Measurements from ENCODE around the gene NME7.
"Not testable (repeated sequence)": the region's sequence is repeated elsewhere in the genome, so short reads cannot be mapped to it uniquely, and the experiment has no call there.

The NME7 gene

DNA sequence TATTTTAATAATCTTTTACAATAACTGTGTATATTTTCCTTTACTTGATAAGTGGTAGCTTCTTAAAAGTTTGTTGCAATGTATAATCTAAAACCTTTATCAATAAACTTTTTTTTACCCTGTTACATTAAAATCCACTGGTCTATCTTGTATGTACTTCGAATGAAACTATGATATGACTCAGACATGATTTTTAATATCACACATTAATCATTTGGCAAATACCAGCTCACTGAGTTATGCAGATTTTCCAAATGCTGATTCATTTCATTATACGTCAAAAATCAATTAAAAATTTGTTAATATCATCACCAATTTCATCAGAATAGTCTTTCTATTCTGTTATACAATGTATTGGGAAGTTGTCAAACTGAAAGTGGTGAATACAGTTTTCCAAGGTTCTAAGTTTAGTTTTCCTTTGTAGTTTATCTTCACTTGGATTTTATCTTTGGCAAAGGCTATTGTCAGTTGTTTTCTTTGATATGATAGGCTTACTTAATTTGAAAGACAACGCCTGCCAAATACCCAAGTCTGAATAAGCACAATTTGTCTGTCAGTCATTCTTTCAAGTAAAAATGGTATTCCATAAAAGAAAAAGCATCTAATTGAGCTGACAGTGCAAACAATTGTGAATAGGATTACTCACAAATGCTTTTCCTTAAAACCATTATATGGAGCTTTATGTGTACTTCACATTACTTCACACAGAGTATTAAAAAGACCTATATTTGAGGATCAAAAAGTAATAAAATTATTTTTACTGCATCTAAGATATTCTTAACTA is 127.0 kb downstream of the NME7 start:
- no peak for DNase-seq (ENCODE audit: low read depth in 2 of 2, low spot score in 1 of 2)

DNA sequence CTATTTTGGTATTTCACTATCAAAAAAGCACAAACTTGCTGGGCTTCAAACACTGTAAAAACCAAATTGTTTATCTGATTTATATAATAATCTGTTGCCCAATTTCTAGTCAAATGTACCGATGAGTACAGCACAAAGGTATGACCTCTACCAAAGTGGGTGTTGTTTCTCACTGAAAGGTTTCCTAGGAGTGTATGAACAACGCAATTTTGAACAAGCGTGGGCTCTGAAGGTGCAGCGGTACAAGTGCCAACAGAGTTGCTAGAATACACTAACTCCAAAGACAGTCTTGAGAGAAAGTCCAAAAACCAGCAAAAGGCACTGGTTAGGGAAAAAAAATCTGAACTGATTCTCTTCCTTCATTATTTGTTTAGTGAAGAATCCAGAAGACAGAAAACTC is 130.7 kb downstream of the NME7 start:
- DNase-seq (ENCODE audit: low read depth in 2 of 2, low spot score in 1 of 2), result no peak

DNA sequence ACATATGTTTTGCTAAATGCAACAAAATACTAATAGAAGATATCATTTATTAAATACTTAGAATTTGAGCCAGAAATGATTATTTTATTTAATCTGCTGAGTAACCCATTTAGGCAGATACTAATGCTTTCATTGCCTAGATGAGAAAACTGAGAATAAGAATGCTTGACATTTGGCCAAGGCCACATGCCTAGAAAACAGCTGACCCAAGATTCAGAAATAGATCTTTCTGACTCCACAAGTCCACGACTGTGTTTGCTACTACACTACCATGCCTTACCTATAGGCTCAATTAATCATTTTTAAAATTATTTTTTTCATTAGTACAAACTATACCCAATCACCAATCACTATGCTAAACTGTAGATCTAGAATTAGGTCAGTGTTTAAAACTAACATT is 131.5 kb downstream of the NME7 start:
- no peak for DNase-seq (ENCODE audit: low read depth in 2 of 2, low spot score in 1 of 2)

DNA sequence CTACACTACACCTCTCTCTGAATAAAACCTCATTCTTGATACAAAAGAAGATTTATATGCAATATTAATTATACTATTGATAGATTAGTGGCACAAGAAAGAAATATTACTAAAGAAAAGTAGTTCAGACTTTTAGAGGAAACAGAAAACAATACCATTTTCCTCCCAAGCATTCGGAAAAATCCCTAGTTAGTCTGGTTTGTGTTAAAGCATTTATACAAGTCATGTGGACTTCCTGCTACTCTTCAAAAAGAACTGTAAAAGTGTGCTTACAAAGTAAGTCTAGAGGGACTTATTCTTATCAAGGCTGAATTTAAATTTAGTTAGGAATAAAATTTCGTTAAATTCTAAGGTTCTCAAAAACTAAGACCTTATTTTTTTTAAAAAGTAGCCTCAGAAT is 132.0 kb downstream of the NME7 start:
- no peak for DNase-seq (ENCODE audit: low read depth in 2 of 2, low spot score in 1 of 2)

DNA sequence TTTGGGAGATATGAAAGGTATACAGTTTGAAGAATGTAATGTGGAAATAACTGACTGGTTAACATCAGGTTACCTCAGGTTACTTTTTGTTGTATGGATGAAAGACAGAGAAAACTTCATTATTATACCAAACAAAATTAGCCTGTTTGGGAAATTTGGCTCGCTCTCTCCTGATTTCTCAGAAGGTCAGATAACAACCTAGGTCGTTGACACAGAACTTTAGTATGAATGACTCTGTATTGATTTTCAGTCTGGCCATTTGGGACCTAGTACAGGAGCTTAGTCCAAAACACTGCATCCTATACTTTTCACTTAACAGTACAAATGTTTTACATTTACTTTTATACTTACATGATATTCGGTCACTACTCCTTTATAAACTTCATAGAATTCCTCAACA is 132.8 kb downstream of the NME7 start:
- no peak for DNase-seq (ENCODE audit: low read depth in 2 of 2, low spot score in 1 of 2)

DNA sequence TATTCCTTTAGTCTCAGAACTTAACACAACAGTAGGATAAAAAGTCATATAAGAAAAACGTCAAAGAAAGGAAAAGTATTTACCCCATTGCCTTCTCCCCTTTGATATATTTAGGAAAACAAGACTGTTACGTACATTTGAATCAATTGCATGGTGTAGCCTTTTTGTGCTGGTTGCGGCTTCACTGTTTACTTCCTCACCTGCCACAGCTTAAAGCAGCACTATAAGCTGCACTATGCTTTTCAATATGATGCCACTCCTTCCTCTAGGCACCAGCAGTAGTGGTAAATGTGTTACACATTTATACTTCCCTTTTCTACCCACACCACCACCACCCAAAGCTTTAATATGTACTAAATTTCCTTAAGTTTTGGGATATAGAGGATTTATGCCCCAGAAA is 150.0 kb downstream of the NME7 start:
- no peak for DNase-seq (ENCODE audit: low read depth in 2 of 2, low spot score in 1 of 2)

DNA sequence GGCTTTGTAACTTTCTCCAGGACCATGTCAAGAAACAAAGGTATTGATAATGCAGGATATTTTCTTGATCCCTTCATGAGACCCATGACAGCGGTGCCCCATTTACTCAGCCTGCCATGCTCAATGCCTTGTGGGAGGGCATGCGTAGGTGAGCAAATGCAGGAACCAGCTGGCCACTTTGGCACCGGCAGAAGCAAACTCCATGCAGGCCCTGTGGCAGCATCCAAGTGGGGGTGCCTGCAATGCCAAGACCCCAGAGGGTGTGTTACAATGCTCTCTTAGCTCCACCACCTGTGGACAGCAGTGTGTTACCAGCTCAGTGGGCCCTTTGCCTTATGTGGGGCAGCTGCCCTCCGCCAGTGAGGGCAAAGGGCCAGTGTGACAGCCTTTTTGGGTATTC is 153.0 kb downstream of the NME7 start:
- no peak for DNase-seq (ENCODE audit: low read depth in 2 of 2, low spot score in 1 of 2)

DNA sequence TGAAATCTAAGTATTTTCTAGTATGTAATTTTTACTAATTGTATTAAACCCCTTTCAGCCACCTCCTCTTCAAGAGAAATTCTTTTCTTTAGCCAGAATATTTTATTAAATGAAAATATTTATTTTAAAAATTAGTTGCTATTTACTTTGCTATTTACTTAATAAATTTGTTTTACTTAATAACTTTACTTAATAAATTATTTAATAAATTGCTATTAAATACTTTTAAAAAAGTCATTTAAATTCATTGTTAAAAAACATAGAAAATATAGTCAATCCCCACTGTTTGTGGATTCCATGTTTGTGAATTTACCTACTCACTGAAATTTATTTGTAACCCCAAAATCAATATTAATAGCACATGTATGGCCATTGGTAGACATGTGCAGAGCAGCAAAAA is 155.5 kb downstream of the NME7 start:
- DNase-seq (ENCODE audit: low read depth in 2 of 2, low spot score in 1 of 2), result no peak

DNA sequence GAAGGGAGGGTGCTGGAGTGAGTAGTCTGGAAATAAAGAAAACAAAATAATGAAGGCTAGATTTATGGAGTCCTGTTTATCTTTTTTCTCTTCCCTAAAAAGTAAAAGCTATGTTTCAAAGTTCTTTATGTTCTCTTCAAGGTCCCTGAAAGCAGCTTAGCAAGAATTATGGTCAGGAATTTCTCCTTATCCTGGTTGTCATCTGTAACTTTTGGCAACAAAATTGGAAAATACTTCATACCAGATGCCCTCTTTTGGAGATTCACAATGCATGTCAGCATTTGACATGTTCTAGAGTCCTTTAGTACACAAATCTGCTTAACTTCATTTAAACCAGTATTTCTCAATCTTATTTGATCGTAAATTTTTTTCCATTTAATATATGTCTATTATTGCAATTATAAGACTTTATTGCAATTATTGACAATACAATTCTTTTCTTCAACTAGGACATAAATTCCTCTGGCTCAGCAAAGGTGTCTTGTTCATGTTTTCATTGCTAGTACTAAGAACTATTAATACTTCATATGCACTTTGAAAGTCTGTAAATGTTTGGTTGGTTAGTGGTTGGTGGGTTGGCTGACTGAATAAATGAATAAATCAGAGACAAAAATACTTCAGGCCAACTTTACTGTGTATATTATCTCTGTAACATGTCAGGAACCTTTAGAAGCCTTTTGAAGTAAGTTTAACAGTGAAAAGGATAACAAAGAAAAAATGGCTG is 159.6 kb downstream of the NME7 start:
- DNase-seq (ENCODE audit: low read depth in 2 of 2, low spot score in 1 of 2), result no peak

DNA sequence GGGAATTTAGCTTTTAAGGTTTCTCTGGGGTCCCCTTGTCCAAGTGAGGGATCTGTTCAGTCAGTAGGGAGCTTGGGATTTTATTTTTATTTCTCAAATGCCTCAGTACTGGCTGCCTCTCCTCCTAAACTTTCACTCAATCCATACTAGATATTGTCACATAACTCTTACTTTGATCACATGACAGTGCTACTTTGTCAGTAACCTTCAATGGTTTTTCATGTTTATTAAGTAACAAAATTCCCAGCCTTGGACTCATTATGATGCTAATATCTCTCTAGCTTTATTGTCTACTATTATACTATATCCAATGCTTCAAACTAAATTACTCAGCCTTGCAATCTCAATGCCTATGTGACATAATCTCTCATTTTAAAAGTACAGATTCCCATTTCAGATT is 163.4 kb downstream of the NME7 start:
- no peak for DNase-seq (ENCODE audit: low read depth in 2 of 2, low spot score in 1 of 2)

DNA sequence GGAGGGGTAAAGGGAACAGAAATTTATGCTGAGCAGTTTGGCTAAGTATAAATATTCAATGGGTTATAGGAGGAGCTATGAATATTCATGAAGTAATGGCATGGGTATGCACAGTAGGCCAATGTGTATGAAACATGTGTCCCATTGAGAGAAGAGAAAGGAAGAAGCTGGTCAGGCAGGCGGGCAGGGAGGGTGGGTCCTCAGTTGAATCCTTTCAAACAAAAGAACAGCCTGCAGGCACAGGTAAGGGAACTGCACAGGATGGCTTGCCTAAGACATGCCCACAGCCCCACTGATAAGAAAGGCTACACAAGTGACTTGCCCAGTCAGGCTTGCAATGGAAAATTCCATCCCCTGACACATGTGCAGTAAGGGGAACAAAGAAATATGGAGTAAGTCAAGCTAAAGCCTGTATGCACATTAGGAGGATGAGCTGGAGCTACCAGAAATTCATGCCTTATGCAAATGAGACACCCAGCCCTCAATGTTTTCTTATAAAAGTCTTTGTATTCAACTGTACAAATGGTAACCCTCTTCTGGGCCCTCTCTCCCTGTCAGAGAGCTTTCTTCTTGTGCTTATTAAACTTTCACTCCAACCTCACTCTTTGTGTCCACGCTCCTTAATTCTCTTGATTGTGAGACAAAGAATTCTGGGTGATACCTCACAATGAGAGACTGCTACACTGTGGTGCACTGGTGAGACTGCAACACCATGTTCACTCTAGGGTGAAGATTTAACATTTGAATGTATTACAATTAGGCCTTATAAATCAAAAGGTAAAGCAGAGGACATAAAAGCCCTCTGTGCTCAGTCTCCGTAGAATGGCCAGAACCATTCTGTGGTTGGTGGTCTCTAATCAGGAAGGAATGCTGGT is 164.6 kb downstream of the NME7 start:
- no peak for DNase-seq (ENCODE audit: low read depth in 2 of 2, low spot score in 1 of 2)

DNA sequence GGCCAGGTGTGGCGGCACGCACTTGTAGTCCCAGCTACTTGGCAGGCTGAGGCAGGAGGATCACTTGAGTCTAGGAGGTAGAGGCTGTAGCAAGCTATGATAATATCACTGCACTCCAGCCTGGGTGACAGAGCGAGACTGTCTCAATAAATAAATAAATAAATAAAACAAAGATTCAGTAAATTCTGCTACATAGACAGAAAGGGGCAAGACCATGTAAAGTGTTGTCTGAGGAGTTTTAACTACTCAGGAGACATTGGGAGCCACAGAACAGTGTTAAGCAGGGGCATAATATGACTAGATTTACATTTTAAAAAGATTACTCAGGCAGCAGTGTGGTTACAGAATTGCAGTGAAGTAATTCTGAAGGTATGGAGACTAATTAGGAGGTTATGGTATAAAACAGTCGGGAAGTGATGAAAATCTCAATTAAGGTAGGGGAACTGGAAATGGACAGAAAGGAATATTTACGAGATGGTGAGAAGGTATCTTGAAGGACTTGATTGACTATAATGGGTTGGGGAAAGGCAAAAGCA is 166.4 kb downstream of the NME7 start:
- no peak for DNase-seq (ENCODE audit: low read depth in 2 of 2, low spot score in 1 of 2)

DNA sequence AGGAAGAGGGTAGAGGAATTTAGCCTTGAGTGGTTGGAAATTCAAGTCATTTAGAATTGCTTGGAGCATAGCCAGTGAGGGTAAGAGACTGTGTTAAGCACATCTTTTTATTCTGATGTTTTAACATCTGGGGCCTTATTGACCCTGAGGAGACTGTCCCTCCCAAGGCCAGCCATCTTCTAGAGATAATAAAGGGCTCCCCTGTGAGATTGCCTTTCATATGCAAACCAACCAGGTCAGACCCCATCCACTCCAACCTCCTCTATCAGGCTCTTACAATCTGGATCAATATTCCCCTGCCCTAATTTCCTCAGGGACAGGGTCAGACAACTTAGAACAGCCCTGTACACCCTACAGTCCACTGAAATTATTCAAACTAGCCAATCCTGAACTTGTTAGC is 167.3 kb downstream of the NME7 start:
- no peak for DNase-seq (ENCODE audit: low read depth in 2 of 2, low spot score in 1 of 2)

DNA sequence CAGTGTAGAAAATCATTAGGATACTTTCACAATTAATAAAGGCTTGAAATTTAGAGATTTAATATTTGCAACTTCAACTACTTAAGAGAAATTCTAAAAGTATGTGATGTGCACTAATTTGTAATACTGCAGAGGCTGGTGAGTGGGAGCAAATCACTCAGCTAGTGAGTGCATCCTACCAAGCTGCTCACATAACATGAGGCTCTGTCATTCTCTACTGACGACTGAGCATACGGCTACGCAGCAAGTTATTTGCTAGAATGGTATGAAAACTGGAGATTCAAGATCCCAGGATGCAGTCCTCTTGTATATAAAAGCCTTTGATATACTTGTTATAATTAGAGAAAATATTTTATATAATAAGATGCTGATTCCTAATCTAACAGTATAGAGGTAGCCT is 171.0 kb downstream of the NME7 start:
- no peak for DNase-seq (ENCODE audit: low read depth in 2 of 2, low spot score in 1 of 2)

DNA sequence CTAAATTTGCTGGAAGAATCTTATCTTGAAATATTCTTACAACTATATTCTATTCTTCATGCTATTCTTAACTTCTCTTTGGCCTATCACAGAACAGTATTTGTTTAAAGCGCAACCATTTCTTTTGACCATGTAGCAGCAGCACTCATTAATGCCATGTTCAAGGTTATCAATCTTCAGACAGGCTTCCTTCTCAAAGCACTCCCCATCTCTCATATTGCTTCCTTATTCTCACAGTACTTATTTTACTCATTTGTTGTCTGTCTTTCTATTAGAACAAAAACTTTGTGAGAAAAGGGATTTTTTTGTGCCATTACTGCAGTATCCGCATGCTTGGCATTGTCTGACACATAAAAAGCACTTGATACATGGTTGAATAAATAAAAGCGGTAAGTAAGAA is 171.4 kb downstream of the NME7 start:
- no peak for DNase-seq (ENCODE audit: low read depth in 2 of 2, low spot score in 1 of 2)

DNA sequence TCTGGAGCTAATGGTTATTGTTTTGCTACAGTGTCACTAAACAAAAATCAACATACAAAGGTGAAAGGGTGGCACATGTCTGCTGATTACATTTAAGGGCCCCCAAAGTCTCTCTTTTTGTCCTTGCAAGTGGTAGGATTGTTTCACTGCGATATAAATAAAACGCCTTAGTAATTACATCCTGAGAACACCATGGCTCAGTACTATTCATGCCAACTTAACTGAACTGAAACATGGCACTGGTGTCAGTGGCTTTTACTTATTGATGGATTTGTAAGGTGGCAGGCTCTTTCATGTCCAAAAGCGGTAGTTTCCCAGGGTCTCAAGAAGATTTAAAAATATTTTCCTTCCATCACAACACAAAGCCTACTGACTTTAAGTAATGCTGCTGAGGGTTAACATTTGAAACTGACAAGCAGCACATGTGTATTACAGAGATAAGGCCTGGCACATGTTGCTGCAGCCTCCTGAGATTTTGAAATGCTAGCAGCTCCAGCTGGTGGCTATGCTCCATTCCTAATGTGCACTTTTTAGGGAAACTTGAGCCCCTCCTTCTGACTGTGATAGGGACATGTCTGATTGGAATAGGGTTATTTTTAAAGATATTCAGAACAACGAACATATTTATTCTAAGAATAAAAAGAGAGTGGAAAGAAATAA is 174.3 kb downstream of the NME7 start:
- no peak for DNase-seq (ENCODE audit: low read depth in 2 of 2, low spot score in 1 of 2)

DNA sequence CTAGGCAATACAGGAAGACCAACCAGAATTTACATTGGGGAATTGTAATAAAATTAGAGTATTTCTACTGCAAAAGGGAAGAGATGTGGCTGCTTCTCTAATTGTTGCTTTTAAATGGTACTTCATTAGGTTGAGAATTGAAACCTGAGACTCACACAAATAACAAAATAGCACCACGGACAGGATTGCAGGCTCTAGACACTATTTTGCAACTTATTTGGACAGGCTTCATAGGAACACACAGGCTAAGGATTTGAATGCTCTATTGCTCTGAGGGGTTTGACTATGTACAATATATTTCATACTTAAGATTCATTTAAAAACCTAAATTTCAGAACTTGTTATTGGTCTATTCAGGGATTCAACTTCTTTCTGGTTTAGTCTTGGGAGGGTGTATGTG is 181.5 kb downstream of the NME7 start:
- no peak for DNase-seq (ENCODE audit: low read depth in 2 of 2, low spot score in 1 of 2)

DNA sequence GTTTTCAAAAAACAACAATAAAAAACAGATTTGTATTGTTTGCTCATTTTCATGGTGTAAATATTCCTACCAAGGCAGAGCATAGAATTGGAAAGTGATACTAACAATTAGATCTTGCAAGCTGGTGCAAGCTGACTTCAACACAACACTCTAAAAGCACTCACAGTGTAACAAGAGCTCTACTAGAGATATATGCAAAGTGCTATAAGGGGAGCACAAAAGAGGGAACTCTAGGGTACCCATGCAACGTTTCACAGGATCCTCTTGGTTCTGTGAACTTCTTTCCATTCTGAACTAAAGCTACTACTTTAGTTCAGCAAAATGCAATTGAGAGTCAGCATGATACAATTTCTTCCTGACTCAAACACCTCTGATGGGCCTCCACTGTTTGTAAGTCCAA is 182.8 kb downstream of the NME7 start:
- DNase-seq (ENCODE audit: low read depth in 2 of 2, low spot score in 1 of 2), result no peak

DNA sequence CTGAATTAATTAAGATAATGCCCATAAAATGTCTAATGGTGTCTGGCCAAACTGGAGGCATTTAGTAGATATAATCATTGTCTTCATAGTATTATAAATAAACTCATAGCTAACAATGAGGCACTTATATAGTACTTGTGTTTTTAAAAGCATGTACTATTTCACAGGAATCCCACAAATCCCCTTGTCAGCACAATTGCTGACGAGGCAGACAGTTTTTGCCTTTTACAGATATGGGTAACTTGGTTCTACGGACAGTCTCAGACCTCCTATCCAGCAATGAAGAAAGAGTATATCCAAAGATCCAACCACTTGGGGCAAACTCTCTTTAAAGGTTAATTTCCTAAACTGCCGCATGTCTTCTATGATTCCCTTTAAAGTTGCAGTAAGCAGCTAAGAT is 187.4 kb downstream of the NME7 start:
- DNase-seq (ENCODE audit: low read depth in 2 of 2, low spot score in 1 of 2), result no peak

DNA sequence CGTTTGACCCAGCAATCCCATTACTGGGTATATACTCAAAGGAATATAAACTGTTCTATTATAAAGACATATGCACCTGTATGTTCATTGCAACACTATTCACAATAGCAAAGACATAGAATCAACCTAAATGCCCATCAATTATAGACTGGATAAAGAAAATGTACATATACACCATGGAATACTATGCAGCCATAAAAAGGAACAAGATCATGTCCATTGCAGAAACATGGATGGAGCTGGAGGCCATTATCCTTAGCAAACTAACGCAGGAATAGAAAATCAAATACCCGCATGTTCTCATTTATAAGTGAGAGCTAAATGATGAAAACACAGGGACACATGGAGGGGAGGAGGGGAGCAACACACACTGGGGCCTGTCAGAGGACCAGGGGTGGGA is 188.2 kb downstream of the NME7 start:
- not testable (repeated sequence) for DNase-seq (ENCODE audit: low read depth in 2 of 2, low spot score in 1 of 2)

DNA sequence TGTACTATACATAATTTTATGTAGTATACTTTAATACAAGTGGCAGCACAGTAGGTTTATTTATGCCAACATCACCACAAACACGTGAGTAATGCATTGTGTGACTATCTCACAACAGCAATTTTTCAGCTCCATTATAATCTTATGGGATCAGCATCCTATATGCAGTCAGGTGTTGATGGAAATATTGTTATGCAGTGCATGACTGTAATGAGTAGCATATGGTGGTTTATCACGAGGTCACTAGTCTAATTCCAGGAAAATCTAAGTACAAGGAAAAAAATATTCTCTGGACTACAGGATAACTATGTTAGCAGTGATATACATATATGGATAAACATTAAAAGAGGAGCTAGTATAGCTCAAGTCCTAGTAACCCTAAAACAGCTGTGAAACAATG is 192.1 kb downstream of the NME7 start:
- no peak for DNase-seq (ENCODE audit: low read depth in 2 of 2, low spot score in 1 of 2)

All from stimulated activated CD8-positive, alpha-beta memory T cell treated with anti-CD3 and anti-CD28 coated beads, Interleukin-4, amount 100 ng/mL, for 1 hour (primary cell).